Body of pancreas (tissue), 4 donors: ENCODE results near the gene SRP54. TPM values are rescaled to one million over a fixed set of nuclear protein-coding genes. Genes with fewer than 3 reads are reported as not detected.

ENCODE experiments used
- ATAC-seq: fragments of 150-250 bp; one replicate; pipeline ENCODE4 v1.9.1; 2016
- DNase-seq, 4 donors: peaks; one replicate each; pipeline ENCODE4 v3.0.0-alpha.2; 2019
- H3K27ac ChIP-seq, 4 donors: fragments of 200-600 bp; sonication (generic); 1 replicate in 3 of 4; 2 replicates in 1 of 4; pipeline versions ENCODE4 v1.5.1 to v1.6.1; 2016 to 2019; ENCODE audit warnings: mild to moderate bottlenecking in 1 of 4, mixed read lengths in 1 of 4, moderate library complexity in 1 of 4
- H3K27me3 ChIP-seq, 2 donors: fragments of 200-600 bp; sonication (generic); one replicate each; pipeline ENCODE4 v1.6.0; 2016; ENCODE audit warnings: mild to moderate bottlenecking in 1 of 2
- H3K36me3 ChIP-seq, 2 donors: fragments of 200-600 bp; sonication (generic); replicated peaks in 1 of 2; 2 replicates each; pipeline ENCODE4 v1.5.1; 2016; ENCODE audit warnings: low read depth in 2 of 2; ENCODE audit not compliant: insufficient read depth in 1 of 2
- H3K4me1 ChIP-seq: fragments of 200-600 bp; sonication (generic); one replicate; pipeline ENCODE4 v1.6.0; 2016
- H3K4me3 ChIP-seq, 2 donors: fragments of 200-600 bp; sonication (generic); 1 replicate in 1 of 2; 2 replicates in 1 of 2; pipeline ENCODE4 v1.5.1; 2016 to 2019
- H3K9me3 ChIP-seq, 3 donors: fragments of 200-600 bp; sonication (generic); 1 replicate in 2 of 3; 2 replicates in 1 of 3; pipeline ENCODE4 v1.5.1; 2016
- POLR2A ChIP-seq, 3 donors: fragments of 450-650 bp; IDR thresholded peaks; one replicate each; pipeline ENCODE4 v1.6.1; 2016; ENCODE audit warnings: antibody characterized with exemption in 3 of 3, mild to moderate bottlenecking in 2 of 3
- WGBS, 2 donors: methylation state at CpG; one replicate each; pipeline ENCODE4 v1.1.5; 2017; 5-methylcytosine and 5-hydroxymethylcytosine counted together
- intact Hi-C: fragments of 100-400 bp; cut with DNase I; formaldehyde crosslinking; loops from one replicate; pipeline ENCODE4 v1.15.1; 2023
- total RNA-seq, 2 donors: library from RNA; depleted of rRNA; stranded (reverse); fragments of >200 nt; gene quantifications; one replicate each; pipeline ENCODE4 v1.1.0, GENCODE V29; 2016
- TF ChIP-seq, protein P1 (sequence below), 7 experiments: fragments of 450-650 bp in 4 of 7; fragments of 200-600 bp in 3 of 7; sonication (generic) in 3 of 7; IDR thresholded peaks; one replicate each; pipeline ENCODE4 v1.5.1; 2016 to 2019; ENCODE audit warnings: antibody characterized with exemption in 7 of 7

The SRP54 gene
- total RNA-seq, 2 donors from 2014 or later = 38.2 to 61.5 TPM

DNA sequence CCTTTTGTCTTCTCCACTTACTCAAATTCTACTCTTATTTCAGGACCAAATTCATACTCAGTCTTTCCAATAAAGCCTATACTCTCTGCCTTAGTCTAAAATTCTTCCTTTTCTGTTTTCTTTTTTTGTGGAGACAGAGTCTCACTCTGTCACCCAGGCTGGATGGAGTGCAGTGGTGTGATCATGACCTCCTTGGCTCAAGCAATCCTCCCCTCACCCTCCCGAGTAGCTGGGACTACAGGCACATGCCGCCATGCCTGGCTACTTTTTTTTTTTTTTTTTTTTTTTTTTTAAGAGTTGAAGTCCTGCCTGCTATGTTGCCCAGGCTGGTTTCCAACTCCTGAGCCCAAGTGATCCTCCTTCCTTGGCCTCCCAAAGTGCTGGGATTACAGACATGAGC, 11.9 kb downstream of the SRP54 start:
- DNase-seq (no peak), ATAC-seq (no peak)
- TF ChIP-seq, protein P1, sequence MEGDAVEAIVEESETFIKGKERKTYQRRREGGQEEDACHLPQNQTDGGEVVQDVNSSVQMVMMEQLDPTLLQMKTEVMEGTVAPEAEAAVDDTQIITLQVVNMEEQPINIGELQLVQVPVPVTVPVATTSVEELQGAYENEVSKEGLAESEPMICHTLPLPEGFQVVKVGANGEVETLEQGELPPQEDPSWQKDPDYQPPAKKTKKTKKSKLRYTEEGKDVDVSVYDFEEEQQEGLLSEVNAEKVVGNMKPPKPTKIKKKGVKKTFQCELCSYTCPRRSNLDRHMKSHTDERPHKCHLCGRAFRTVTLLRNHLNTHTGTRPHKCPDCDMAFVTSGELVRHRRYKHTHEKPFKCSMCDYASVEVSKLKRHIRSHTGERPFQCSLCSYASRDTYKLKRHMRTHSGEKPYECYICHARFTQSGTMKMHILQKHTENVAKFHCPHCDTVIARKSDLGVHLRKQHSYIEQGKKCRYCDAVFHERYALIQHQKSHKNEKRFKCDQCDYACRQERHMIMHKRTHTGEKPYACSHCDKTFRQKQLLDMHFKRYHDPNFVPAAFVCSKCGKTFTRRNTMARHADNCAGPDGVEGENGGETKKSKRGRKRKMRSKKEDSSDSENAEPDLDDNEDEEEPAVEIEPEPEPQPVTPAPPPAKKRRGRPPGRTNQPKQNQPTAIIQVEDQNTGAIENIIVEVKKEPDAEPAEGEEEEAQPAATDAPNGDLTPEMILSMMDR (IDR thresholded peaks at IDR 0.05) = no peak
- no peak for TF ChIP-seq POLR2A (IDR thresholded peaks at IDR 0.05)
- Histone ChIP-seq H3K36me3 (peaks cover 2 to 3% of the 10 kb centered on the region in 2 donors), H3K27me3 (no peaks in the 10 kb centered on the region), H3K4me1 (peaks cover 6% of the 10 kb centered on the region), H3K4me3 (no peak overlapping the region), H3K27ac (no peak overlapping the region), H3K9me3 (no peaks in the 10 kb centered on the region)
- 37 to 84% methylated on average over 2 of the region's 2 CpGs for WGBS, 2 donors
- intact Hi-C loops = no loop called here

DNA sequence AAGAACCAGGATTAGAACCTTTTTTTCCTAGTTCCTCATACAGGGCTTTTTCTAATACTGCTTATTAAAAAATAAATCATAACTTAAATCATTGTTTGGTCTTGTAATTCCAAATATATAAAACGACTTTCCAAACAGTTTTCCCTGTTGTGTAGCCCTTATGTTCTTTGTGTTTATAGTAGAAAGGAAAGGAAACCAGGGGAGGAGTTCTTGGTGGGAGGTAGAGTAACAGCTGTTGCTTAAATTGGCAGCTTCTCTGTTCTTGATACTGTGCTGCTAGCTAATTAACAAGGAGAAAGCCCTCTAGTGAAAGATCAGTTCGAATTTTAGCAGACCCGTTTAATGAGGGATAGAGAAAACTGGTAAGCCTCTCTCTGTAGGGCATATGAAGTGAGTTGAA, 15.0 kb downstream of the SRP54 start:
- DNase-seq (no peak), ATAC-seq (no peak)
- Histone ChIP-seq H3K27ac (no peak overlapping the region), H3K4me3 (no peak overlapping the region), H3K4me1 (no peaks in the 10 kb centered on the region), H3K36me3 (peaks cover 4 to 10% of the 10 kb centered on the region in 2 donors), H3K9me3 (no peaks in the 10 kb centered on the region), H3K27me3 (no peaks in the 10 kb centered on the region)
- WGBS, 2 donors = 35 to 41% methylated on average over 3 of the region's 3 CpGs
- TF ChIP-seq POLR2A (IDR thresholded peaks at IDR 0.05) = no peak
- TF ChIP-seq, protein P1 (IDR thresholded peaks at IDR 0.05) = no peak
- intact Hi-C loops = no loop called here

DNA sequence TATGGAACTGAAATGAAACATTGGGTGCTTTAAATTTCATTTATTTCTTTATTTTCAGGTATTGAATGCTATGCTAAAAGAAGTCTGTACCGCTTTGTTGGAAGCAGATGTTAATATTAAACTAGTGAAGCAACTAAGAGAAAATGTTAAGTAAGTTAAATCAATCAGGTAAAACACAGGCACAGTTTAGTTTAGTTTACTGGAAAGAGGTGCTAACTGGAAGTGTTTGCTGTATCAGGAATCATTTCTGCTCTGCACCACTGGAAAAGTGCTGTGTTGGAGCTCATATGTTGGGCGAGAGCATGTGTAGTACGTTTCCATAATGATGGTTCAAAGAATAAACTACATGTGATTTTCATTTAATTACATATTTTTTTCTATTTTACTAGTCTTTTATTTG, 16.7 kb downstream of the SRP54 start:
- no peaks in the 10 kb centered on the region for H3K27me3 ChIP-seq
- no peak overlapping the region for H3K4me3 ChIP-seq
- H3K36me3 ChIP-seq = peaks cover 4 to 10% of the 10 kb centered on the region in 2 donors
- ATAC-seq (no peak), DNase-seq (no peak)
- H3K4me1 ChIP-seq = no peaks in the 10 kb centered on the region
- H3K27ac ChIP-seq = no peak overlapping the region
- no peaks in the 10 kb centered on the region for H3K9me3 ChIP-seq
- TF ChIP-seq, protein P1 (IDR thresholded peaks at IDR 0.05) = no peak
- TF ChIP-seq POLR2A (IDR thresholded peaks at IDR 0.05) = no peak
- intact Hi-C loops = no loop called here
- 89 to 91% methylated on average over 3 of the region's 3 CpGs for WGBS, 2 donors

DNA sequence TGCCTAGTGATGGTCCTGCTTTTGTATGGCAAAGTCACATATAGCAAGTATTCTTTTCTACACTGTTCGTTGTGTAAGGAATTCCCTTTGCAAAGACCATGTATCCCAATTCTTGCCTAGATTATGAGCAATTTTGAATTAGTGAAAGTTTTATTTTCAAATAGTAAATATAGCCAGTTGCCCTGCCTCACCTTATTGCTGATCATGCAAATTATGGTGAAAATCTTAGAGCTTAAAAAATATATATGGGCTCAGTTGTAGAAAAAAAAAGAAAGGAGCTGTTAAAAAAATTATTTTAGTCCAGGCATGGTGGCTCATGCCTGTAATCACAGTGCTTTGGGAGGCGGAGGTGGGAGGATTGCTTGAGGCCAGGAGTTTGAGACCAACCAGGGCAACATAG, 18.8 kb downstream of the SRP54 start:
- Histone ChIP-seq H3K36me3 (peaks cover 4 to 10% of the 10 kb centered on the region in 2 donors), H3K27ac (no peak overlapping the region), H3K27me3 (no peaks in the 10 kb centered on the region), H3K9me3 (no peaks in the 10 kb centered on the region), H3K4me3 (no peak overlapping the region), H3K4me1 (no peaks in the 10 kb centered on the region)
- DNase-seq = no peak
- intact Hi-C loops = no loop called here
- WGBS, 2 donors = 94 to 95% methylated on average over 2 of the region's 2 CpGs
- TF ChIP-seq POLR2A (IDR thresholded peaks at IDR 0.05) = no peak
- TF ChIP-seq, protein P1 (IDR thresholded peaks at IDR 0.05) = no peak
- ATAC-seq = no peak

DNA sequence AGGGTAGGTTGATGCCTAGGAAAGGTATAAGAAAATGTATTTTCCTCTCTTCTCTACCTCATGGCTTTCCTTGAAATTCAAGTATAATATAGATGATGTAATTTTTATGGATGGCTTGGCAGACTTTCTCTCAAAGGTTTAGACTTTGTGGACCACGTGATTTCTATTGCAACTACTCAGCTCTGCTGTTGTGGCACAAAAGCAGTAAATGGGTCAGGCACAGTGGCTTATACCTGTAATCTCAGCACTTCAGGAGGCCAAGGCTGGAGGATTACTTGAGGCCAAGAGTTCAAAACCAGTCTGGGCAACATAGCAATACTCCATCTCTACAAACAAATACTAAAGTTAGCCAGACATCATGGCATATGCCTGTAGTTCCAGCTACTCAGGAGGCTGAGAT, 22.0 kb downstream of the SRP54 start:
- Histone ChIP-seq H3K27ac (no peak overlapping the region), H3K27me3 (no peaks in the 10 kb centered on the region), H3K4me1 (no peaks in the 10 kb centered on the region), H3K36me3 (peaks cover 0 to 8% of the 10 kb centered on the region in 2 donors), H3K9me3 (no peaks in the 10 kb centered on the region), H3K4me3 (no peak overlapping the region)
- intact Hi-C loops = no loop called here
- TF ChIP-seq POLR2A (IDR thresholded peaks at IDR 0.05) = no peak
- TF ChIP-seq, protein P1 (IDR thresholded peaks at IDR 0.05) = no peak
- WGBS, 2 donors = 96 to 100% methylated on average over 1 of the region's 1 CpG
- DNase-seq (no peak), ATAC-seq (no peak)
